T1000 (cell line): Measurements from ENCODE around the gene SPOP.
"Not testable (repeated sequence)": the region's sequence is repeated elsewhere in the genome, so short reads cannot be mapped to it uniquely, and the experiment has no call there.

ENCODE experiments used
- DNase-seq: peaks from one replicate; lab custom pipeline; 2025; ENCODE audit warnings: mixed read lengths; lab: John Stamatoyannopoulos, UW

The SPOP gene

GRCh38 chr17:49695698-49696232 lies 17.9 kb upstream of the SPOP start:
- no peak for DNase-seq

GRCh38 chr17:49694847-49695697 lies 17.2 kb upstream of the SPOP start:
- DNase-seq, result no peak

- DNase-seq, result no peak
Observed at GRCh38 chr17:49692751-49693150, 14.9 kb upstream of the SPOP start.

- DNase-seq, result no peak
Observed at GRCh38 chr17:49691677-49692191, 13.8 kb upstream of the SPOP start.

GRCh38 chr17:49691086-49691676 lies 13.3 kb upstream of the SPOP start:
- DNase-seq, result no peak

- DNase-seq, result no peak
Observed at GRCh38 chr17:49690256-49690655, 12.4 kb upstream of the SPOP start.

- DNase-seq, result no peak
Observed at GRCh38 chr17:49688848-49689247, 11.0 kb upstream of the SPOP start.

- DNase-seq, result no peak
Observed at GRCh38 chr17:49687878-49688491, 10.1 kb upstream of the SPOP start.

- DNase-seq, result no peak
Observed at GRCh38 chr17:49681106-49681979, 3.4 kb upstream of the SPOP start.

GRCh38 chr17:49680314-49680713 lies 2.4 kb upstream of the SPOP start:
- DNase-seq, result no peak

- DNase-seq, result peak; percentile 89
Observed at GRCh38 chr17:49677134-49677932, 564 bp downstream of the SPOP start.

GRCh38 chr17:49676276-49676868 lies 1.5 kb downstream of the SPOP start:
- DNase-seq, result no peak

- DNase-seq, result no peak
Observed at GRCh38 chr17:49674507-49674906, 3.4 kb downstream of the SPOP start.

- not testable (repeated sequence) for DNase-seq
Observed at GRCh38 chr17:49673679-49674078, 4.2 kb downstream of the SPOP start.

- no peak for DNase-seq
Observed at GRCh38 chr17:49670641-49671040, 7.3 kb downstream of the SPOP start.

GRCh38 chr17:49670002-49670401 lies 7.9 kb downstream of the SPOP start:
- DNase-seq, result no peak

GRCh38 chr17:49667854-49668253 lies 10.0 kb downstream of the SPOP start:
- no peak for DNase-seq

GRCh38 chr17:49664706-49665211 lies 13.1 kb downstream of the SPOP start:
- DNase-seq, result no peak

- no peak for DNase-seq
Observed at GRCh38 chr17:49659661-49660382, 18.1 kb downstream of the SPOP start.
